ENCODE measurements around the gene CYP19A1.

DNA sequence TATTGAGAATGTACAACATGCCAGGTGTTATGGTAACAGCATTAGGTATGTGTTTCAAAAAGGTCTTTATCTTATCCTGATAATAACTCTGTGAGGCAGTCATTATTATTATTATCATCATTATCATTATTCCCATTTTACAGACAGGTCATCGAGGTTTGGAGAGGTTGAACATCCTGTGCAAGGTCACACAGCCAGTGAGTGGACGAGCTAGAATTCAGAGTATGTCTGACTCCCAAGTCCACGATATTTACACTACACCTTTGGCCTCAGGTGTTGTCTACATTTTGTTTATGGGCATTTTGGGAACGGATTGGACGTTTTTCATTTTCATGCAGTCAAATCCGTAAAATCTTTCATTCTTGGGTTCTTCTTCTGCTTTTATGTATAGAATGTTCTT, 27.0 kb upstream of the CYP19A1 start:
- no peak for TF ChIP-seq POLR2A (IDR thresholded peaks at IDR 0.05; ENCODE audit: low read length)
- TF ChIP-seq GATA1 (IDR thresholded peaks at IDR 0.05; ENCODE audit: low read depth, low read length) = no peak

Measured in erythroblast (primary cell).